ENCODE measurements around the gene C19orf33.

C19orf33 gene

DNA sequence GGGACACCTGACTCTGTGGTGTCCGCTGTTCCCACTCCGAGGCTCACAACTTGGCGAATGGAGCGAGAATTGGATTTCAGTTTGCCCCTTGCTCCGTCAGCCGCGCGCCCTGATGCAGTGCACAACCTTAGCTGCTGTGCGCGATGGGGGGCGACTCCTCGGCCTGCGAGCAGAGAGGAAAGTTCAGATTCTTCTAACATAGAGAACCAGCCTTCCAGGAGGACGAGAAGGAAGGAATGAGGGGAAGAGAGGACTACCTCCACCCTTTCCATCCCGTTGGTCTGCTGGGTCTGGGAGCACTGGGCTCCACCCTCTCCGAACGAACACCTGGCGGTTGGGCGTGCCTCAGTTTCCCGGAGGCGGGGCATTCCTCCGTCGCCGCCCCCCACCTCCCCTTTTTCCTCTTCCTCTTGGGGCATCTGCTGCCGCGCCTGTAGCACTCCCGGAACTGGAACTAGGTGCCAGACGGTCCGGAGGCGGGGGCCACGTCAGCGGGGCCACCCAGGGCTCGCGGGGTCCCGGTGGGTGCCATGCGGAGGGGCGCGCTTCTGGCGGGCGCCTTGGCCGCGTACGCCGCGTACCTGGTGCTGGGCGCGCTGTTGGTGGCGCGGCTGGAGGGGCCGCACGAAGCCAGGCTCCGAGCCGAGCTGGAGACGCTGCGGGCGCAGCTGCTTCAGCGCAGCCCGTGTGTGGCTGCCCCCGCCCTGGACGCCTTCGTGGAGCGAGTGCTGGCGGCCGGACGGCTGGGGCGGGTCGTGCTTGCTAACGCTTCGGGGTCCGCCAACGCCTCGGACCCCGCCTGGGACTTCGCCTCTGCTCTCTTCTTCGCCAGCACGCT is 15.6 kb downstream of the C19orf33 start, which contains the start of gene KCNK6:
Gene KCNK6 (plus strand): TSS at position 425 of the 838 bp plus-strand sequence. CDS start 106 bp downstream, at position 531.
- DNase-seq (ENCODE audit: low read depth) = peak; percentile 17
- H3K4me3 ChIP-seq (ENCODE audit: low read depth, low read length) = no peak within 1 kb of the TSS
- TF ChIP-seq, protein P1, sequence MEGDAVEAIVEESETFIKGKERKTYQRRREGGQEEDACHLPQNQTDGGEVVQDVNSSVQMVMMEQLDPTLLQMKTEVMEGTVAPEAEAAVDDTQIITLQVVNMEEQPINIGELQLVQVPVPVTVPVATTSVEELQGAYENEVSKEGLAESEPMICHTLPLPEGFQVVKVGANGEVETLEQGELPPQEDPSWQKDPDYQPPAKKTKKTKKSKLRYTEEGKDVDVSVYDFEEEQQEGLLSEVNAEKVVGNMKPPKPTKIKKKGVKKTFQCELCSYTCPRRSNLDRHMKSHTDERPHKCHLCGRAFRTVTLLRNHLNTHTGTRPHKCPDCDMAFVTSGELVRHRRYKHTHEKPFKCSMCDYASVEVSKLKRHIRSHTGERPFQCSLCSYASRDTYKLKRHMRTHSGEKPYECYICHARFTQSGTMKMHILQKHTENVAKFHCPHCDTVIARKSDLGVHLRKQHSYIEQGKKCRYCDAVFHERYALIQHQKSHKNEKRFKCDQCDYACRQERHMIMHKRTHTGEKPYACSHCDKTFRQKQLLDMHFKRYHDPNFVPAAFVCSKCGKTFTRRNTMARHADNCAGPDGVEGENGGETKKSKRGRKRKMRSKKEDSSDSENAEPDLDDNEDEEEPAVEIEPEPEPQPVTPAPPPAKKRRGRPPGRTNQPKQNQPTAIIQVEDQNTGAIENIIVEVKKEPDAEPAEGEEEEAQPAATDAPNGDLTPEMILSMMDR (IDR thresholded peaks at IDR 0.05; ENCODE audit: low read depth, low read length) = no peak
- TF ChIP-seq MAX (IDR thresholded peaks at IDR 0.05; ENCODE audit: low read depth, low read length) = no peak
- no peak for TF ChIP-seq POLR2A (IDR thresholded peaks at IDR 0.05; ENCODE audit: extremely low read depth, insufficient read length)
- TF ChIP-seq MYC (IDR thresholded peaks at IDR 0.05; ENCODE audit: low read depth, low read length) = no peak

GRCh38 chr19:38320969-38321339 is 16.9 kb downstream of the C19orf33 start:
- no peak for DNase-seq (ENCODE audit: low read depth)
- TF ChIP-seq, protein P1 (IDR thresholded peaks at IDR 0.05; ENCODE audit: low read depth, low read length) = no peak
- no peak for TF ChIP-seq MAX (IDR thresholded peaks at IDR 0.05; ENCODE audit: low read depth, low read length)
- H3K4me3 ChIP-seq (ENCODE audit: low read depth, low read length) = no peak overlapping the region

DNA sequence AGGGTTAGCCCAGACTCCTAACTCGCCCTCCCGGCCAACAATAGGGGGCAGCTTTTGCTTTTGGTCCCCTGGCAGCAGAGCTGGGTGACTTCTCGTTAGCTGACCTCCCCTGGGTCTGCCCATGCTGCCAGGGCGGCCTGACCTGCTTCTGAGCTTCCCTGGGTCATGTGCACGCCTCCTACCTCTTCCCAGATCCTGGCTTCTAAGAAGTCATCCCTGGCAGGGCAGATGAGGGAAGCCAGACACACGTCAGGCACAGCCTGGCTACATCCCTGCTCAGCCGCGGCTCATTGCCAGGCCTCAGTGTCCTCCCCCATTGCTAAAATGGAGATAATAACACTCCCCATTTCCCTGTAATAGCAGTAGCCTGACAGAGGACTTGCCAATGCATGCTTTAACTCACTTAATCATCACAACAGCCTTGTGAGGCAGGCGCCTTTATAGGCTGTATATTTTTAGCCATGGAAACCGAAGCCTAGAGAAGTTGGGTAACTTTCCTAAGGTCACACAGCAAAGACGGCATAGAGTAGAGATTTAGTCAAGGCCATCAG is 17.7 kb downstream of the C19orf33 start:
- H3K4me3 ChIP-seq (ENCODE audit: low read depth, low read length) = no peak overlapping the region
- no peak for DNase-seq (ENCODE audit: low read depth)
- no peak for TF ChIP-seq POLR2A (IDR thresholded peaks at IDR 0.05; ENCODE audit: extremely low read depth, insufficient read length)
- TF ChIP-seq MAX (IDR thresholded peaks at IDR 0.05; ENCODE audit: low read depth, low read length) = no peak

DNA sequence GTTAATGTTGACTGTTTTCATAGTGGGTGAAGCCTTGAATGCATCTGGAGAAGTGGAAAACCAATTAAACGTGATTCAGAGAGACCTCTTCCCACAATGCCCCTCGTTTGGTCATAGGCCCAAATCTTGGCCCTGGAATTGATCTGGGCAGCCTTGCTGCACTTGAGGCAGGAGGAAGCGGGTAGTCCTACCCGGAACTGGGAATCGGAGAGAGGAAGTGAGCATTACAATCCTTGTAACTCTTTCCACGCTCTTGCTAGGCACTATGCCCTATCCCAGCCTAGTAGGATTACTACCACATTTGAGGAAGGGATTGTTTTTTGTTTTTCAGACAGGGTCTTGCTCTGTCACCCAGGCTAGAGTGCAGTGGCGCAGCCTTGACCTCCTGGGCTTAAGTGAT is 19.2 kb downstream of the C19orf33 start:
- H3K4me3 ChIP-seq (ENCODE audit: low read depth, low read length) = no peak overlapping the region
- no peak for TF ChIP-seq MYC (IDR thresholded peaks at IDR 0.05; ENCODE audit: low read depth, low read length)
- TF ChIP-seq, protein P1 (IDR thresholded peaks at IDR 0.05; ENCODE audit: low read depth, low read length) = no peak
- no peak for TF ChIP-seq POLR2A (IDR thresholded peaks at IDR 0.05; ENCODE audit: extremely low read depth, insufficient read length)
- TF ChIP-seq MAX (IDR thresholded peaks at IDR 0.05; ENCODE audit: low read depth, low read length) = no peak
- no peak for DNase-seq (ENCODE audit: low read depth)

DNA sequence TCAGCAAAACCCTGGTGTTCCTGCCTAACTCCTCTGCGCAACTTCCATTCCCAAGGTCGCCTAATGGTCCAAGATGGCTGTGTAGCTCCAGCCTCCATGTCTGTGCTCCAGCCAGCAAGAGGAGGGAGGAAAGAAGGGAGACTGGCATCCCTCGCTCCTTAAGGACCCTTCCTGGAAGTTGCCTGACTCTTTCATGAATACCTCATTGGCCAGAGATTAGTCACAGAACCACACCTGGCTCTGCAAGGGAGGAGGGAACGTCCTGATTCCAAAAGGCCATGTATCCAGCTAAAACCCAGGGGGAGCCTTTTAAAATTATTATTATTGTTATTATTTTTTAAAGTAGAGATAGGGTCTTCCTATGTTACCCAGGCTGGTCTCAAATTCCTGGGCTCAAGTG is 20.4 kb downstream of the C19orf33 start:
- no peak for TF ChIP-seq MYC (IDR thresholded peaks at IDR 0.05; ENCODE audit: low read depth, low read length)
- H3K4me3 ChIP-seq (ENCODE audit: low read depth, low read length) = no peak overlapping the region
- DNase-seq (ENCODE audit: low read depth) = no peak

DNA sequence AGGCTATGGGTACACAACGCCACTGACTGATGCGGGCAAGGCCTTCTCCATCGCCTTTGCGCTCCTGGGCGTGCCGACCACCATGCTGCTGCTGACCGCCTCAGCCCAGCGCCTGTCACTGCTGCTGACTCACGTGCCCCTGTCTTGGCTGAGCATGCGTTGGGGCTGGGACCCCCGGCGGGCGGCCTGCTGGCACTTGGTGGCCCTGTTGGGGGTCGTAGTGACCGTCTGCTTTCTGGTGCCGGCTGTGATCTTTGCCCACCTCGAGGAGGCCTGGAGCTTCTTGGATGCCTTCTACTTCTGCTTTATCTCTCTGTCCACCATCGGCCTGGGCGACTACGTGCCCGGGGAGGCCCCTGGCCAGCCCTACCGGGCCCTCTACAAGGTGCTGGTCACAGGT is 22.5 kb downstream of the C19orf33 start:
- TF ChIP-seq POLR2A (IDR thresholded peaks at IDR 0.05; ENCODE audit: extremely low read depth, insufficient read length) (no peak), MYC (IDR thresholded peaks at IDR 0.05; ENCODE audit: low read depth, low read length) (no peak), MAX (IDR thresholded peaks at IDR 0.05; ENCODE audit: low read depth, low read length) (no peak)
- TF ChIP-seq, protein P1 (IDR thresholded peaks at IDR 0.05; ENCODE audit: low read depth, low read length) = no peak

More for the DNA sequence above, 22.5 kb downstream of the C19orf33 start:
- DNase-seq (ENCODE audit: low read depth) = no peak
- no peak overlapping the region for H3K4me3 ChIP-seq (ENCODE audit: low read depth, low read length)

All from NB4 (cell line).